Activated CD4-positive, CD25-positive, alpha-beta regulatory T cell treated with anti-CD3 and anti-CD28 coated beads, Interleukin-2, amount 50 U/mL, for 16 hours (primary cell): Measurements from ENCODE around the gene CPNE1.

Experiments used
- DNase-seq: peaks from one replicate; pipeline ENCODE4 v3.0.0-alpha.2; 2020; ENCODE audit warnings: low read depth, low spot score

CPNE1 gene

DNA sequence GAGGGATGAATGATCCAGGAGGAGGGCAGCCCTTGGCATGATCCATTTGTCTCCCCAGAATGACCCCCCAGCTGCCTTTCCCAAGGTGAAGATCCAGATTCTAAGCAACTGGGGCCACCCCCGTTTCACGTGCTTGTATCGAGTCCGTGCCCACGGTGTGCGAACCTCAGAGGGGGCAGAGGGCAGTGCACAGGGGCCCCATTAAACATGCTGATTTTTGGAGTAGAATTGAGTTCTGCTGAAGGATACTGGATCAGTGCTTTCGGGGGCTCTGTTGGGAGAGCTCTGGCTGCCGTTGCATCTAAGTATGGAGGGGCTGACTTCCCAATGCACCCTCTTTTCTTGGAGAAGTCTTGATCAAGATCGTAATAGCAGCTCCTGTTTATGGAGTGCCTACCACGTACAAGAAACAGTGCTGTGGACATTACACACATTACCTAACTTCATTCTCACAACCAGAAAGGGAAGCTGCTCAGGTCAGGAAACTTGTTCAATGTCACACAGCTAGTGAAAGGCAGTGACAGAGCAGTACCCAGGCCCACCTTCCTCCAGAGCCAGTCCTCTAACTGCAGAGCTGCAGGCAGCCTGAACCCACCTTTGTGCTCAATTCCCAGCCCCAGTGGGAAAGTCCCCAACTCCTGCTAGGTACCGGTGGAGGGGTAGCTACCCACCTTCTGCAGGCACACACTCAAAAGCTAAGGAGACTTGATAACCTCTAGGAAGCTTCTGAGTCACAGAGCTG, 43.7 kb downstream of the CPNE1 start:
- no peak for DNase-seq

DNA sequence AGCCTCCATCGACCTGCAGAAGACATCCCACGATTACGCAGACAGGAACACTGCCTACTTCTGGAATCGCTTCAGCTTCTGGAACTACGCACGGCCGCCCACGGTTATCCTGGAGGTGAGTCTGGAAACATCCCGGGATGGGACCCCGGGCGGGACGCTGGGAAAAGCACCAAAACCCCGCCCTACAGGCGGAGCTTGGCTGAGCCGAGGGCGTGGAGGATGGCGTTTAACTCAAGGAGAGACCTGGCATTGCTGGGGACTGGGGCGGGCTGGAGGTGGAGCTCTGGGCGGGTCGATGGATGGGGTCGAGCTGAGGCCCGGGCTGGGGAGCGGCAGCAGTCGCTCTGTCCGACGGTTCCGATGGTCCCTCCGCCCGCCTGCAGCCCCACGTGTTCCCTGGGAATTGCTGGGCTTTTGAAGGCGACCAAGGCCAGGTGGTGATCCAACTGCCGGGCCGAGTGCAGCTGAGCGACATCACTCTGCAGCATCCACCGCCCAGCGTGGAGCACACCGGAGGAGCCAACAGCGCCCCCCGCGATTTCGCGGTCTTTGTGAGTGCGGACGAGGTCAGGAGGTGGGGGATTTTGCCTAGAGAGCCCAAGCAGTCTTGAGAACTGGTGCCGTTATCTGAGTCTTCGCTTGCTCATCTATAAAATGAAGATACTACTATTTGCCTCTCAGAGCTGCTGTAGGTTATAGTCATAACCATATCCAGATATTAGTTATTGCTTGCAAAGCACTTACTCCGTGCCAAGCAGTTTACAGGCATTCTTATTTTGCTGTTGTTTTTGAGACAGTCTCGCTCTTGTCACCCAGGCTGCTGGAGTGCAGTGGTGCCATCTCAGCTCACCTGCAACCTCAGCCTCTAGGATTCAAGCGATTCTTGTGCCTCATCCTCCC, 45.3 kb downstream of the CPNE1 start:
- DNase-seq, result peak; percentile 65

DNA sequence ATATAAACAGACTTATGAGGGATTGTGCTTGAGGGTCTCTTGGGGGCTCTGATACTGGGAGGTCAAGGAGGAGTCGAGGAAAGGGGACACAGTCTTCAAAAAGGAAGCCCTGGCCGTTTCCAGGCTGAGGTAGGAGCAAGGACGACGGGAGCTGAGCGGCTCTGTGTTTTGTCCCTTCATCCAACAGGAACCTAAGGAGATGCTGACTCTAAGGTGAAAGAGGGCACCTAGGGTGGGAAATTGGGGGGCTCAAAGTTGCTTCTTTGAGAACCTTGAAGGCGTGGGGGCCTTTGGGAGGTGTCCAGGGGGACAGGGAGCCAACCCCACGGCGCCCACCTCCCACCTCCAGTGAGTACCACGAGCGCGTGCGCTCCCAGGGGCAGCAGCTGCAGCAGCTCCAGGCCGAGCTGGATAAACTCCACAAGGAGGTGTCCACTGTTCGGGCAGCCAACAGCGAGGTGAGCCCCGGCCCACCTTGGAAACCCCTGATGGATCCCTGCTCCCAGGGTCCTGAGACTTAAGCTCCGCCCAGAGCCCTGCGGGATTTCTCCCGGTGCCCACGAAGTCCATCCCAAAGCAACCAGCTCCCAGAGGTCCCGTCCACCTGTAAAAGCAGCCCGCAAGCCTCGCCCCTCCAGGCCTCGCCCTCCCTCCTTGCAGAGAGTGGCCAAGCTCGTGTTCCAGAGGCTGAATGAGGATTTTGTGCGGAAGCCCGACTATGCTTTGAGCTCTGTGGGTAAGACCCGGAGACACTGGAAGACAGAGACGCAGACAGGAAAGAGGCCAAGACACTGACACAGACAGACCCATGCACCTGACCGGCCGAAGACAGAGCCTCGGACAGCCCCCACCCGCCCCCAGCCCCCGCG, 46.2 kb downstream of the CPNE1 start:
- DNase-seq, result no peak

DNA sequence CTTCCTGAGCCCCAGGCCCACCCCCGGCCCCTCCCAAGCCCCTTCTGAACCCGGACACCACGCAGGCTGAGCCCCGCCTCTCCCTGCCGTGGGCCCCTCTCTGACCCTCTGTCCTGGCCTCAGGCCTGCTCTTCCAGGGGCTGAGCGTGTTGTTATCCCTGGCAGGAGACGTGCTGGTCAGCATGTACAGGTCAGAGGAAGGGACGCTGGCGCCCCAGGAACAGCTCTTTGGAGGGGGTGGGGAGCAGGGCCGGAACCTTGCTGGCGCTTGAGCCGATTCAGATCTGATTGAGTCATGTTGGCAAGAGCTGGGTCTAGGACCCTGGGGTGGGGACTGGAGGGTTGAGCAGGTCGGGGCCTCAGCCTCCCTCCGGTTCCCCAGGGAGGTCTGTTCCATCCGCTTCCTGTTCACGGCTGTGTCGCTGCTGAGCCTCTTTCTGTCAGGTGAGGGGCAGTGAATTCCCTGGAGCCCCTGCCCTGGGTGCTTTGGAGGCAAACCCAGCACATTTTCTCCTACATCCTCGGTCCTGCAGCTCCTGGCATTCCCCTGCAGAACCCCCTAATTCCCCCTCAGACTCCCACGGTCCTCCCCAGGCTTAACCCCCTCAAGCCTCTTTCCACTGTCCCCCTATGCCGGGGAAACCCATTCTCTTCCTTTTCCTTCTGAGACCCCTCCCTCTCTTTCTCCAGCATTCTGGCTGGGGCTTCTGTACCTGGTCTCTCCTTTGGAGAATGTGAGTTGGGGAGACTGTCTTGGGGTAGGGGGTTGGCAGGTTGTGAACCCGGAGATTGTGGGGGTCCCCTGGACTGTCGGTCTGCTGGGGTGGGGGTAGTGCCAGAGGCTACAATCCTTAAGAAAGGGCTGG, 47.1 kb downstream of the CPNE1 start:
- DNase-seq, result no peak

DNA sequence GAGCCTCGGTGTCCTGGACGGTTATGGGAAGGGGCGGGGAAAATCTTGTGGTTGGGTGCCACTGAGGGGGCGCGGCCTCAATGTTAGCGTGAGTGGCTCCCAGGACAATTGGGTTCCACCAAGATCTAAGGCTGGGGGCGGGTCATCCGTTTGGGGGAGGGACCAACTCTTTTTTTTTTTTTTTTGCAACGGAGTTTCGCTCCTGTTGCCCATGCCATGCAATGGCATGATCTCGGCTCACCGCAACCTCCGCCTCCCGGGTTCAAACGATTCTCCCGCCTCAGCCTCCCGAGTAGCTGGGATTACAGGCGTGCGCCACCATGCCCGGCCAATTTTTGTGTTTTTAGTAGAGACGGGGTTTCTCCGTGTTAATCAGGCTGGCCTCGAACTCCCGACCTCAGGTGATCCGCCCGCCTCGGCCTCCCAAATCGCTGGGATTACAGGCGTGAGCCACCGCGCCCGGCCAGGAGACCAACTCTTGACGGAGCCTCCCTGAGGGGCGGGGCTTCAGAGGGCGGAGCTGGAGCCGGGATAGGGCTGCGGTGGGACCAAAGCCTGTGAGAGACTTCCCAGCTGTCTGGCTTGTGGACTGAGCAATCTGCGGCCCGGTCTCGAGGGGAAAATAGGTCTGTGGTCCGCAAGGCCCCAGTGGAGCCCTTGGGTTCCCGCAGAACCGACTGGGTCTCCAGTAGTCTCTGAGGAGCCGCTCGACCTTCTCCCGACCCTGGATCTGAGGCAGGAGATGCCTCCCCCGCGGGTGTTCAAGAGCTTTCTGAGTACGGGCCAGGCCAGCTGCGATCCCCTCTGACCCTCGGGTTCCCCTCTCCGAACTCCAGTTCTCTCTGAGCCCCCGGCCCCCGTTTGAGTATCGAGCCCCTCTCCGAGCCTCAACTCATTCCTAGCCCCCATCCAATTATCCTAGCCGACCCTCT, 48.0 kb downstream of the CPNE1 start:
- peak; percentile 99 for DNase-seq

DNA sequence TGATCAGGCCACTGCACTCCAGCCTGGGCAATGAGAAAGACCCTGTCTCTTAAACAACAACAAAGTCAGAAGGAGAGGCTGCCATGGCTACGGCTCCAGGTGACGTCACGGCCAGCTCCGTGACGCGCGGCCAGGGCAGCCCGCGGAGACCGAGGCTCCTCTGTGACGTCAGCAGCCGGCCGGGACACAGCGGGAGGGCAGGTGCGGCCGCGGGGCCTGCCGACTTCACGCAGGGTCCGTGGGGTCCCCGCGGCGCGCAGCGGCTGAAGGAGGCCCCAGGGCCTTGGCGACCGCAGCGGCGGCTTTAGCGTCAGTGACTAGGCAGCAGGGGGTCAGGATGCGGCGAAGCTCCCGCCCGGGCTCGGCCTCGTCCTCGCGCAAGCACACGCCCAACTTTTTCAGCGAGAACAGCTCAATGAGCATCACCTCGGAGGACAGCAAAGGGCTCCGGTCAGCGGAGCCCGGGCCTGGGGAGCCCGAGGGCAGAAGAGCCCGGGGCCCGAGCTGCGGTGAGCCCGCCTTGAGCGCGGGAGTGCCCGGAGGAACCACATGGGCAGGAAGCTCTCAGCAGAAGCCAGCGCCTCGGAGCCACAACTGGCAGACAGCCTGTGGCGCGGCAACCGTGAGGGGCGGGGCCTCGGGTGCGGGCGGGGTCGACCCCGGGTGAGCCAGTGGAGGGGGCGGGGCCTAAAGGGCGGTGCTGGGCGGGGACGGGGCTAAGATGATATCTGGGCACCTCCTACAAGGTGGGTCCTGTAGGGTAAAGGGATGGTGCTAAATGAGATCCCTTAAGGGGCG, 48.8 kb downstream of the CPNE1 start, which contains the start of gene SPAG4:
SPAG4 (plus strand) TSS at position 163 of the 798 bp plus-strand sequence; CDS start at position 338, 175 bp downstream.
- DNase-seq, result peak; percentile 46

DNA sequence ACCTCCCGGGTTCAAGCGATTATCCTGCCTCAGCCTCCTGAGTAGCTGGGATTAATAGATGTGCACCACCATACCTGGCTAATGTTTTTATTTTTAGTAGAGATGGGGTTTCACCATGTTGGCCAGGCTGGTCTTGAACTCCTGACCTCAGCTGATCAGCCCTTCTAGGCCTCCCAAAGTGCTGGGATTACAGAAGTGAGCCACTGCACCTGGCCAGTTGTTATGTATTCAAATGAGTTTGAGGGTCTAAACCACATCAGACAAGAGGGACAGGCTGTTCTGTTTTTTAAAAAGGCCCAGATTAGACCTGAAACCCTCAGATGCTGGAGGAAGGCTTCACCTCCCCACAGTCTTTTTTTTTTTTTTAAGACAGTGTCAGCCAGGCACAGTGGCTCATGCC, 53.2 kb downstream of the CPNE1 start:
- no peak for DNase-seq

DNA sequence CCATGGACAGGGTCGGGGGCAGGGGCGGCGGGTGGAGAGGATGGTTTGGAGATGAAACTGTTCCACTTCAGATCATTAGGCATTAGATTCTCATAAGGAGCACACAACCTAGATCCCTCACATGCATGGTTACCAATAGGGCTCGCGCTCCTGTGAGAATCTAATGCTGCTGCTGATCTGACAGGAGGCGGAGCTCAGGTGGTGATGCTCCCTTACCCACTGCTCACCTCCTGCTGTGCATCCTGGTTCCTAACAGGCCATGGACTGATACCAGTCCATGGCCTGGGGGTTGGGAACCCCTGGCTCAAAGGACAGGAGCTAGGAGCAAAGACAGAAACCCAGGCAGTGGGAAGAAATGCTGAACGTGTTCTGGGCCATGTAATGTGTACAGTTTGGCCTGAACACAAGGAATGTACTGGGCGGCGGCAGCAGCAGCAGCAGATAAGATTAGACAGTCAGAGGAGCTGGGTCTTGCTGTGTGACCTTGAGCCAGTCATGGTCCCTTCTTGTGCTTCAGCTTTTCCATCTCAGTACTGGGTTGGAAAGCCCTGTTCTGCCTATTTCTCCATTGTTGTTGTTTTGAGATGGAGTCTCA, 53.8 kb downstream of the CPNE1 start:
- DNase-seq, result no peak

DNA sequence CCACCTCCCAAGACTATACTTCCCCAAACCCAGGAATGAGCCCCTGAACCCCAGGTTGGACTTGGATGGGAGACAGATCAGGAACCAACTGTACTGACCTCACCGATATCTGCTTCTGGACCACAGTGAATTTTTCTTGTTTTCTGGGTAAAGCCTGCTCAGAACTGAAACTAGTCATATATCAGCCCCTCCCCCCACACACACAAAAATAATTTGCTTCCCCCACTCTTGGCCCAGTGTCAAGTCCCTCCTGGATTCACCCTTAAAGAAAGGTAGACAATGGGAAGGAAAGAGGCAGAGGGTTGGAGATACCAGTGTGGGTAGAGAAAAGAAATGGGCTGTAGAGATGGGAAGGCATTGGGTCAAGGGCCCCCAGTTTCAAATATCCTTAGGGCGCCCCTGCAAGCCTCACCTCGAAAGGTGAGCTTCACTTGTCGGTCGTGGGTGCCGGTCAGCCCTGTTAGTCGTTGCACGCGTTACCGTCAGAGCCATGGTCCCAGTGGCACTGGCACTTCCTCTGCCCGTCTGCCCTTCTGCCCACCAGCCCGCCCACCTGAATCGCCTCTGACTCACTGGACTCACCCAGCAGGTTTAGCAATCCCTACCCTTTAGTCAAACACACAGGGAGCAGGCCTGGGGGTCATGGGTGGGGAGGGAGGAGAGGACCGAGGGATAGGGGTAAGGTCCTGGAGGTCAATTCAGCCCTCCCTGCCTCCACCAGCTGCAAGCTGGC, 57.5 kb downstream of the CPNE1 start:
- no peak for DNase-seq

DNA sequence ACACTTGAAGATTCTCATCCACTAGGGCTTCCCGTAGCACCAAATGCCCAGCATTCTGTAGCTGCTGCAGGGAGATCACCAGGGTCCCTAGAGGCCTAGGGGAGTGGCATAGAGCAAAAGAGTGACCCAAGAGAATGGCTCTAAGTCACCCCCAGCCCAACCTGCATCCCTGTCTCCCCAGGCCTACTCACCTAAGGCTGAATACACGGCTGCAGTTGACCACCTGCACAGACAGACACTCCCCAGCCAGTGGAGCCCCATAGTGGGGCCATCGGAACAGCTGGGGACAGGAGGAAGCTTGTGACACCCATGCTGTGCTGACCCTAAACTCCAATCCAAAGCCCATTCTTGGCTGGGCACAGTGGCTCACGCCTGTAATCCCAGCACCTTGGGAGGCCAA, 58.6 kb downstream of the CPNE1 start:
- DNase-seq, result no peak

DNA sequence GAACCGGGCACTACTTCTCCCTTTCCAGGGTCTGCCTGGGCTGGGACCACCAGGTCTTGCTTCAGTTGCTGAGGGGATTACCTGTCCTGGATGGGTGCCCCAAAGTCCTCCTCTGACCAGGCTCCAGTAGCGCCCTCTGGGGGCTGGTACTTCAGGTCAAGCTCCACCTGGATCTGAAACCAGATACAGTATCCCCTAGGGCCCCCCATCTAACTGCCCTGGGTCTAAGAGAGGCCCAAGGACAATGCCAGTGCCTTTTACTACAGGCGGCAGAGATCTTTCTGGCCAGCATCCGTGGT, 60.3 kb downstream of the CPNE1 start:
- no peak for DNase-seq

DNA sequence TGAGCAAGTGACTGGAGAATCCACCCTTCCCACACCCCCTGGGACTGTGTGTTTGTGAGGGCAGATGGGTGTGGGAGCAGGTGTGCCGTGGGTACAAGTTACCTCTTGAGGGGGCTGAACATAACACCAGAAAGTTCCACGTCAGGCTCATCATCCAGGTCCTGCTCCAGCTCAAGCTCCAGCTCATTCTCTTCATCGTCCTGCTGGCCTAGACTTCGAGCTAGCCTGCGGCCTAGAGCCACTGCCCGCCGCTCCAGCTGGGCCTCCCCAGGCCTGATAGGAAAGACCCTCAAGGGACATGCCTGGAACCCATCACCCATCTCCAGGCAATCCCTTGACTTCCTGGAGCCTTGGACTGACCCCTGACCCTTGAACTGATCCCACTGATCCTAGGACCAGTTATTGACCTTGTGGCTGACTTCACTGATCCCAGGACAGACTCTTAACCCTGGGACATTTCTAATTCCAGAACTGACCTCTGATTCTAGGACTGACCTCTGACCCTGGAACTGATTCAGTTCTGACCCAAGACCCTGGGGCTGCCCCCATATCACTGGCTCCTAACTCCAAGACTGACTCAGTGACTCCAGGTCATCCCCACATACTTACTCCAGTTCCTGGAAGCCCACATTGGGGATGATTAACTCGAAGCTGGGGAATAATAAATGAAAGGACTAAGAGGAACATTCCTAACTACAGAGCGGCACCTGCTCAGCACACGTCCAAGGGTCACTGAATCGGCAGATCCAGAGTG, 60.8 kb downstream of the CPNE1 start:
- DNase-seq, result no peak

DNA sequence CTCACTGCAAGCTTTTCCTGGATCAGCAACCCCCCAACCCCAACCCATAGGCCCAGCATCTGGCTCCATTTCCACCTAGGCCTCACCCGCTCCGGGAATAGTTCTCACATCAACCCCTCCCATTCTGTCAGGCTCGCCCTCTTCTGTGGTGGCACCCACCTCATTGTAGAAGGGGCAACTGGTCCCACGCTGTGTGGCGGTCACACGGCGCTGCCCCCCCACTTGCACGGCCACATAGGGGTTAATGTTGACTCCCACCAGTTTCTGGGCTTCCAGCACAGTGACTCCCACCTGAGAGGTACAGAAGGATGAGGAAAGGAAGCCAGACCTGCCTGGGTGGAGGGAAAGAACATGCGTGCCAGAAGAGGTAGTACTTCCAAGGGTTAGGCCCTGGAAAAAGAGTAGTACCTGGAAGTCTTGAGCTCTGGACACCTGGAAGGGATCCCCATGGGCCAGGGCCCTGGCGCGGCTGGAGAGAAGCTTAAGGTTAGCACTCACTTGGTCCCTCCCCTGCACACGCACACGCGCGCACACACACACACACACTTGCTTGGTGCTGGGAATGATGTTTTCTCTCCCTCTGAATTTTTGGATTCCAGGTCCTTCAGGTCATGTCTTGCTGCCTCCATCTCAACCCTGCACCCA, 61.7 kb downstream of the CPNE1 start:
- no peak for DNase-seq

DNA sequence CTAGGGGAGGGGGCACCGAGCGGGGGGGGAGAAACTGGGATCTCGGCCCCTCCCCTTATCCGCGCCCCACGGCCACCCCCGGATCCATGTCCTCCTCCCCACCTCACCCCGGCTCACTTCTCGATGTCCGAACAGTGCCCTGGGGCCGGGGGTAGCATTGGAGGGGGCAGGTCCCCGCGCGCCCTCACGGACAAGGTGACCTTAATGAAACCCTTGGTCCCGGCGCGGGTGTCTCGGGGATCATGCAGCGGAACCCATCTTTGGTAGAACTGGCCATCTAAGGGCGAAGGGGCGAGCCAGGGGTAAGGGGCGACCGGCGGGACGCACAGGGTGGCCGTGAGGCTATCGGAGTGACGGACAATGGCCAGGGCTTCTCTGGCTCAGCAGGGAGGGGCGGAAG, 62.7 kb downstream of the CPNE1 start:
- no peak for DNase-seq

DNA sequence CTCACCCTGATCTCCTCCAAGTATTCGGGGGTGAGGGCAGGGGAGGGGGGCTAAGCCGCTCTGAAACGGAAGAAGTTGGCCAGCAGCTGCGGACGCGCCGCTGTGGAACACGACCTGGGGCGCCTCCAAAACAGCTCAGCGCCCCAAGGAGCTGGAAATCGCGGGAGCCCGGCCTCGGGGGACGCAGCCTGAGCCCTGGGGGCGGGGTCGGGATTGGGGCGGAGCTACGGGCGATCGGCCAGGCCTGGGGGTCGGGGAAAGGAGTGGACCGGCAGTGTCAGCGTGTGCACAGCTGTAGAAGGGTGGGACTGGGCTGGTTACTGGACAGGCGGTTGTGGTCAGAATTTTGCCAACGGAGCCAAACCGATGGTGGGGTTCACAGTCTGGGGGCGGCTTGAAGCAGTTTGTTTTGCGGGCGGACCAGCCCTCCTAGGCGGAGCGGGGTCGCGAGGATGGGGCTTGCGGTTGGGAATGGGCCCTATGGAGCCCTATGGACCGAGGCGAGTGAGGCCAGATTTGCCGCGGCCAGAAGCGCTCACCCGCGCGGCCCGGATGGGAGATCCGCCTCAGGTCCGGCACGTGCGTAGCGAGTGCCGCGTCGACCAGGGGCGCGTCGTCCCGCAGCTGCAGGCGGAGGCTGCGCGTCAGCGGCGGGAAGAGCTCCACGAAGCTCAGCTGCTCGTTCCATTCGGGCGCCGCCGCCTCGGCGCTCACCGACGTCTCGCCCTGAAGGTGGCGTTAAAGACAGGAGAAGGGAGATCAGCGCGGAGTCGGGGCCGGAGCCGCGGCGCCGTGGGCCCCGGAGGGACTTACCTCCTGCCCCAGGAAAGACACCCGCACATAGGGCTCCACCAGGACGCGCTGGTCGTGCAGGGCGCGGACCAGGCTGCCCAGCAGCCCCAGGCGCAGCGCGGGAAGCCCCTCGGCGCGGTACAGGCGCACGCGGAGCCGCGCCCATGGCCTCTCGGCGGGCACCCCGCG, 63.4 kb downstream of the CPNE1 start:
- DNase-seq, result peak; percentile 55
